HG03565 (cell line): ENCODE measurements around the gene SNX33.
"Not testable (repeated sequence)": the region's sequence is repeated elsewhere in the genome, so short reads cannot be mapped to it uniquely, and the experiment has no call there.

Experiments used
- ATAC-seq: cut with Tn5 transposase; IDR thresholded peaks from one replicate; pipeline ENCODE4 v1.9.1; 2021; ENCODE audit warnings: mild to moderate bottlenecking, moderate library complexity; ENCODE audit not compliant: unreplicated experiment

SNX33 gene

DNA sequence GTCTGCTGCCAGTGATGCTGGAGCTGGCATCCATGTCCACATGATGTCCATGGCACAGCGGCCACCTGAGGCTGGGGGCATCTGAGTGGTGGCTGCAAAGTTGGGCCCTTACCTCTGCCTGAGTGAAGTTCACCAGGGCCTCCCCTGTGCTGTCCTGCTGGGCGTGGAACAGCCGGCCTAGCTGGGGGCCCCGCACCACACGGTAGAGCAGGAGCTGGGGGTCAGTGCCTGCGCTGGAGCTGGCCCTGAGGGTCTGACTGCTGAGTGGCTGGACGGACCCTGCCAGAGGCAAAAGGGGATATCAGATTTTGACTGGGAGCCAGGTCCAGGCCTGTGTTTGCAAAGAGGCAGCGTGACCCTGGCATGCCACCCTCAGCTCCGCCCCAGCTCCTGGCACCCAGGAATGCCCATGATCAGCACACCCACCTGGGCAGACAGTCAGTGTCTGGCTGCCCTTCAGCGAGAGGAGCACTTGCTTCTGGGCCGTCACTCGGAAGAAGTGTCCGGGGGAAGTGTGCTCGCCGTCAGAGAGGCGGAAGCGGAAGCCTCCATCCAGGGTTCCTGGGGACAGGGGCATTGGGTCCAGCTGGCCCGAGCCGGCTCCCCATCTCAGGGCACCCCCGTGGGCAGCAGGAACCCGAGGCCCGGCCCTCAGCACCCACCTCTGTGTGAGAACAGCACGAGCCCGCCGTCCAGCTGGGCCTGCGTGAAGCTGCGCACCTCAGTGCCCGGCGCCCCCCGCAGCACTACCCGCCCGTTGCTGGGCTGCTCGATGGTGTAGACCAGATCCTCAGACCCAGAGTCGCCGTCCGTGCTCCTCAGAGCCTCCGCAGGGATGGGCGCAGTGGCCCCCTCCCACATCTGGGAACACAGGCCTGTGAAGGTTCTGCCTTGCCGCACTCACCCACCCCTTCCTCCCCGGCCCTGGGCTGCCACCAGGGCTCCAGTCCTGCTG is 34.7 kb downstream of the SNX33 start:
- no peak for ATAC-seq

DNA sequence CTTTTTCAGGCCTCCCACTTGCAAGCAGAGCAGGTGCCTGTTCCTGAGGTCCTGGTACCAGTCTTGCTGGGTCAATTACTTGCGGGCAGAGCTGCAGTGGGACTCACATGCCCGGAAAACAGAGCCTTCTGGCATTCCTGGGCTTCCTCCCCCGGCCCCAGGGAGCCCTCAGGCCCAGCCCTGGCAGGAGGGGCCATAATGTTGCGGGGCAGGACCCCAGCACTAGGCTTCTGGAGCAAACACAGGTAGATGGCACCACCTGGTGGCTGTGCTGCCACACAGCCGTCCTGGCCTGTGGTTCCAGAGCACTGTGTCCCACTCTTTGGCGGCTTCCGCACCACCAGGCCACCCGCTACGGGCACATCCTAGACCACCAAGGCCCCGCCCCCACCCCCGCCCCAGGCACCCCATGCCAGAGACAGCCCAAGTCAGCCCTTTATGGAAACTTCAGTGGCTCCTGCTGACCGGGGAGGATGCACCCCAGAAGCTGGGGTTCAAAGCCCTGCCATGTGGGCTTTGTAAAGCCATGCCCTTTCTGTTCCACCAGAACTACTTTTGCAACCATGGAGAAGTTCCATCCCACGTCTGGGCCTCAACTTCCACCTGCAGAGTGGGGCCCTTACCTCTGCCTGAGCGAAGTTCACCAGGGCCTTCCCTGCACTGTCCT is 36.1 kb downstream of the SNX33 start:
- not testable (repeated sequence) for ATAC-seq

DNA sequence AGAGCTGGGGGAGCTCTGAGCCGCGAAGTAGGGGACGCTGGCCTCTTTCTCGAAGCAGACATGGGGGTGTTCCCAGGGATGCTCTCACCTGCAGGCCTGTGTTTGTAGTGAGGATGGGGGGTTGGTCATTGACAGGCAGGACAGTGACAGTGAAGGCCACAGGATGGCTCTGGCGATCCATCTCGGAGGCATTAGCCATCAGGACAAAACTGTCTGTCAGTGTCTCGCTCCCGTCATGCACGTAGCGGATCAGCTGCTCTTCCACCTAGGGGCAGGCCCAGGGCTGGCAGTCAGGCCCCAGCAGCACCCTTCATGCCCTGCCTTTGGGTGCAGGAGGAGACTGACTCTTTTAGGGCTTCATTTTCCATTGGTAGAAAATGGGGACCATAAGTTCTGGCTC is 36.9 kb downstream of the SNX33 start:
- no peak for ATAC-seq

DNA sequence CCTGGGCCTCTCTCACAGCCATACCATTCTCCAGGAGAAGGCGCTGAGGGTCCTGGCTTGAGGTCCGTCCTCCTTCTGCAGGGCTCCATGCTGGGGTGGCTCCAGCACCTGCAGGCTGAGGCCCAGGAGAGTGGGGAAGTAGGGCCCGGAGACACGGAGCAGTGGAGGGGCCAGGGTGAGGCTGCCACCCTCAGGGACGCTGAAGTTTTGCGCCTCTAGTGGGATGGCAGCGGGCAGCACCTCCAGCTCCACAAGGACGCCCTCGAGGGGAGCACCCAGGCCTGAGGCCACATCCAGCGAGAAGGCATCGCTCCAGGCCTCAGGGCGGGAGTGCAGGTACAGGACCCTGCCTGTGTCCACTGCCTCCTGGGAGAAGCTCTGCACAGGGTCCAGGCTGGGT is 37.5 kb downstream of the SNX33 start:
- ATAC-seq = no peak

DNA sequence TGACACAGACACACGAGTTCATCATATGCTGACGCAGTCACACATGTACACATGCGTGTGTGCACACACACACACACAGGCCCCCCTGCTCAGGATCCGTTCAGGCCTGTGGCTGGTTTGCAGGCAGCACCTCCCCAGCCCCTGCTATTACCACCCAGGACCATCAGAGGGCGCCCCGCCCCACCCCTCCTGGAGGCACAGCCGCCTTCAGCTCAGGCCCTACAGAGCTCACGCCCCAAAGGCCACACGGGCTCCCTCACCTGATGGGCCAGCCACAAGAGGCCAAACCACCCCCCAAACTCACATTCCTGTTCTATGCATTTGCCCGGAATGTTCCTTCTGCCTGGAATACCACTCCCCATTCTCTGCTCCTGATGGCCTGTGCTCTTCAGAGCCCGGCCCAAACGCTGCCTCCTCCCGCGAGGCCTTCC is 38.5 kb downstream of the SNX33 start:
- not testable (repeated sequence) for ATAC-seq

DNA sequence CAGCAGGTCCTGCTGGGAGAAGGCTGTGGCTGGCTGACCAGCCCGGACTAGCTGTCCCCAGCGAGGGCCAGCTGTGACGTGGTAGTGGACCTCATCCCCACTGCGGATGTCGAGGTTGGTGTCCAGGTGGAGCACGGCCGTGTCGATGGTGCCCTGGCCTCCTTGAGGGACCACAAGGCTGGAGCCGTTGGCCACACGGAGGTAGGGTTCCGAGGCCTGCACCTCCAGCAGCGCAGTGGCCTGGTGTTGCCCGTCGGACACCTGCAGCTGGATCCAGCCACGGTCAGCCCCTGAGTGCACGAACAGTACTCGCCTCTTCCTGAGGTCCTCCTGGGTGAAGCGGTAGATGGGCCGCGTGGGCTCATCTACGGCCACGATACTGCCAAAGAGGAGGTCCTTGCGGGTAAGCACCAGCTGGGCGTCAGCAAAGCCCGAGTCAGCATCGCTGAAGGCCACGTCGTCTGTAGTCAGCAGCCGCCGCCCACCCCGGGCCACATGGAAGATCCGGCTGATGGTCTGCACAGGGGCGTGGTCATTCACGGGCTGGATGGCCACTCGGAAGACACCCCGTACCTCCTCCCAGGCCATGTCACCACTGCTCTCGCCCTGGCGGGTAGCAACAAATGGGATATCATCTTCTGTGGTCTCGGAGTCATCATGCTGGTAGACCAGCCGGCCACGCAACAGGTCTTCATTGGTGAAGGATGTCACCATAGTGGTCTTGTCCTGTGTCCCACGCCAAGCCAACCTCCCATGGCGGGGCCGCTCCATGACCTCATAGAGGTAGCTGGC is 40.0 kb downstream of the SNX33 start:
- ATAC-seq = no peak

DNA sequence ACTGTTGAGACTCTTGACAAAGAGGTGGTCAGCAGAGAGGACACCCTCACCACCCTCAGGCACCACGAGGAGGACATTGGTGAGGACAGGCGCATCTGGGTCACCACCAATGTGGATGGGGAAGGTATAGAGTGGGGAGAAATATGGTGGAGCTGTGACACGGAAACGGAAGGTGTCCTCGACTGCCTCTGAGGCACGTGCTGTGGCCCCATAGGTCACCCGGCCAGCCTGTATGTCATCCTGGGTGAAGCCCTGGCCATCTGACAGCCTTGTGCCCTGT is 40.5 kb downstream of the SNX33 start:
- ATAC-seq = no peak

DNA sequence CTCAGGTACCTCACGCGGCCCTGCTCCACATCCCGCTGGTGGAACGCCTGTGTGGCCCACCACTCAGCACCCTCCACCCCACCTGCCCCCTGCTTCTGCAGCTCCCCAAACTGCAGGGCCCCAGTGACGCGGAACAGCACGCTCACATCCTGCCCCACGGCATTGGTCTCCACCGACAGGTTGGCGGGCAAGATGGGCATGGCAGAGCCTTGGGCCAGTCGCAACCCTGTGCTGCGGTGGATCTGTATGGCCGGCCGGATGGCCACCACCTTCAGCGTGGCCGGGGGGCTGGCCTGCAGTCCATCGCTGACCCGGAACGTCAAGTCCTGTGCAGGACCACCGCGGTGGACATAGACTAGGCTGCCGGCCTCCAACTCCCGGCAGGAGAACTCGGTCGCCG is 41.1 kb downstream of the SNX33 start:
- ATAC-seq = no peak

DNA sequence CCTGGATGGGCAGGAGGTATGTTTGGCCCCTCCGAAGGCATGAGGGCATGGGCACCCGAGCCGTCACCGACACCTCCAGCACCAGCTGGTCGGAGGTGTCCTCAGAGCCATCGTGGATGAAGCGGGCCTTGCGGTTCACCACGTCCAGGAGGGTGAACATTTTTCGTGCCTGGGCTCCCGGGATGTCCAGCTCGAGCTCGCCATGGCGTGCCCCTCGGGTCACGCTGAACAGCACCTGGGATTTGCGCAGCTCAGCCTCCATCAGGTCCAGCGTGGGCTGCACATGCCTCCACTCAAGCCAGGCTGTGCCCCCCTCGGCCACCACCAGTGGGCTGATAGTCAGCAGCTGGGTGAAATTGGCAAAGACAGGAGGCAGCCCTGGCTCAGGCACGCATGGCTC is 41.7 kb downstream of the SNX33 start:
- not testable (repeated sequence) for ATAC-seq

DNA sequence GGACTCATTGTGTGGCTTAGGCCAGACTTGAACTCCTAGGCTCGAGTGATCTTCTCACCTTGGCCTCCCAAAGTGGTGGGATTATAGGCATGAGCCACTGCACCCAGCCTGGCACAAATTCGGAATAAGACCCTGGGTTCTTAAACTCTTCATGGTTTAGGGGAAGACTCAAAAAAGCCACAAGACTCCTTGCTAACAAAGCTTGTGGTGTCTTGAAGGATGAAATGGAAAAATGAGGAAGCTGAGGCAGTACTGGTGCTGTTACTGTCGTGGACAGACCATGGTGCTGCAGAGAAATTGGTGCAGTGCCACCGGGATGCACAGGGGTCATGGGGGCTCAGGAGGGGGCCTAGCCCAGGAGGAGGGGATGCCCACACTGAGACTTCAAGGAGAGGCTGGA is 44.6 kb downstream of the SNX33 start:
- not testable (repeated sequence) for ATAC-seq

DNA sequence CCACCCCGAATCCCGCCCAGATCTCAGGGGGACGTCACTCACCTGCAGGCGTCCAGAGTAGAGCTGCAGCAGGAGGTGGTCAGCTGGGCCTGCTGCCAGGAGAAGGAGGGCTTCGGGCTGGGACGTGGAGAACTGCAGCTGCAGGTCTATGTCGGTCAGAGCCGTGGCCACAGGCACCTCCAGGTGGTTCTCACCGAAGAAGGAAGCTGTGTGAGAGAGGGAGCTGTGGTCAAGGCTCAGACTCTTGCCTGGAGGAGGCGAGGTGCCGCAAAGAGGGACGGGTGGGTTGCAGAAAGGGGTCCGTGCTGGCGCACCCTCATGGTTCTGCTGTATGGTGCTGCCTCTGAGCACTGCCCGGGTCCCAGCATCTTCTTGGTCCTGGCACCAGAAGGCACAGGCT is 45.3 kb downstream of the SNX33 start:
- not testable (repeated sequence) for ATAC-seq

DNA sequence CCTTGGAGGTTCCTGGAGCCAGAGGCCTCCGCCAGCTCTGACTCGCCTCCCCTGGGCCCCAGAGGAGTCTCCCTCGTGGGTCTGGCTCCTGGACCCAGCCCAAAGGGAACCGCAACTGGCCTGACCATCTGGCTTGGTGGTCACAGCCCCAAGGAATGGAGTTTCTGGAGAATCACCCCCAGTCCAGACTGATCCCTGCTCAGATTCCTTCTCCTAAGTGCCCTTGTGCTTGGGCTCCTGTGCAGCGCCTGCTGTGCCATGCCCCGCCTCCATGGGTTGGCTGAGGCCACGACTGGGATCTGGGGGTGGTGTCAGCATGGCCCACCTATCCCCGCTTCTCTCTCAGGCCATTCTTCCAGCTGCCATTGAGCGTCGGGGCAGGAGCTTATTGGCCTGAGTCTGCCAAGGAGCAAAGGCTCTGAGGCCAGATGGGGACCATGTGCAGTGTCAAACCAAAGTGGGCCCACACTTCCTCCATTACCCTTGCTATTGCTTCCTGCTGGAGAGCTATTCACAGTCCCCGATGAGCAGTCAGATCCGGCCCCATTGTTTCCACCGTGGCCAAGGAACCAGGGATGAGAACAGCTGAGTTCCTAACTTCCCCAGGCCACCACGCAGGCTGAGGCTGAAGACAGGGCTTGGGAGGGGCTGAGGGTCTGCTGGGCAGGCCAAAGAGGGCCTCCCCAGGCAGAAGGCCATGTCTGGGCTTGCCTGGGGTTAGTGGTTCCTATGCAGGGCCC is 46.0 kb downstream of the SNX33 start:
- ATAC-seq = no peak

DNA sequence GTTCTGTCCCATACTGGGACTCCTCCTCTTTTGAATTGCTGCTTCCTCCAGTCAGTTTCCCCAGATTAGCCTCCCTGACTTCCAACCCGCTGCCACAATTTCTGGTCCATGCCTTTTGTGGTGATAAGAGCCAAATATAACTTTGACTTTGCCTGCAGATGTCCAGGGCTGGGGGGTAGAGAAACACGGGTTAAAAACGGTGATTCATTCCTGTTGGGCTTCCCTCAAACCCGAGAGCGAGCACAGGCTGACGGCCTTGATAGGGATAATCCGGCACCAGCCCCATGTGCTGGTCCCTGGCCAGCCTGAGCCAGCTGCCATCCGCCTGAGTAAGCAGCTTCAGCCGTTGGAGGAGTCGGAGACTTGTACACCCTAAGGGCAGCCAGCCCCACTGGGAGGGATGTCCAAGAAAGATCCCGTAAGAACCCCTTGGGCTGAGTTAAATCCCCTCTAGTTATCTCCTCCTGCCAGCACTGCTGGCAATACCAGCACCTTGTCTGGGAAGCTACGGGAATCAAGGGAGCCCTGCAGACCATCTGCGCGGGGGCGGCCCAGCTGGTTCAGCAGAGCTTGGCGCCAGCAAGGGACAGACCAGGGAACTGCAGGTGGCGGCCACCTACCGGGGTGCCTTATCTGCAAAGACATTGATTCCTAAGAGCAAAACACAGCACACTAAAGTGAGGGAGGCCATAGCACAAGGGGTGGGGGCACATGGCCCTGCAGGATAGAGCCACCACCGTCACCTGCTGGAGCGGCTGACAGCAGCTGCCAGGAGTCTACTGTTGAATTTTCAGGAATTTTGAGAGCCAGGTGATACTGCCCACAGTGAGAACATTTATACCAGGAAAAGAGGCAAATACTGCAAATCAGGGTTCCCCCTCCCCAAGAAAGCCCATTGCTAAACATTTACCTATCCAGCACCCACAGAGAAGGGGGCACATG is 46.8 kb downstream of the SNX33 start:
- no peak for ATAC-seq

DNA sequence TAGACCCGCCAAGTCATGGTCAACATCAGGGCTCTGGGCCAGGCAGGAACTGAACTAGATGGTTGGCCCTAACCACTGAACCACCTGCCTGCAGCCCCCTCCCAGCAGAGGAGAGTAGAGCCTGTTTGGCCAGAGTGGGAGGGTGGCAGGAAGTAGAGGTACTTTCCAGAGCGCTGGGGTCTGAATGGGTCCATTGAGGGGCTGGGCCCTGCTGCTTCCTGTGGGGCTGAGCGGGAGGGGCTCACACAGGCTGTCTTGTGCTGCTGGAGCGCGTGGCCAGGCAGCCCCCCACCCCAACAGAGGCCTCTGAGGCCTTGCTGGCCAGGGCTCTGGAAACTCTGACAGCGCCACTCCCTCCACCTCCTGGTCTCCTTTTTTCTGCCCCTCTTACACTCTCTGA is 47.5 kb downstream of the SNX33 start:
- no peak for ATAC-seq

DNA sequence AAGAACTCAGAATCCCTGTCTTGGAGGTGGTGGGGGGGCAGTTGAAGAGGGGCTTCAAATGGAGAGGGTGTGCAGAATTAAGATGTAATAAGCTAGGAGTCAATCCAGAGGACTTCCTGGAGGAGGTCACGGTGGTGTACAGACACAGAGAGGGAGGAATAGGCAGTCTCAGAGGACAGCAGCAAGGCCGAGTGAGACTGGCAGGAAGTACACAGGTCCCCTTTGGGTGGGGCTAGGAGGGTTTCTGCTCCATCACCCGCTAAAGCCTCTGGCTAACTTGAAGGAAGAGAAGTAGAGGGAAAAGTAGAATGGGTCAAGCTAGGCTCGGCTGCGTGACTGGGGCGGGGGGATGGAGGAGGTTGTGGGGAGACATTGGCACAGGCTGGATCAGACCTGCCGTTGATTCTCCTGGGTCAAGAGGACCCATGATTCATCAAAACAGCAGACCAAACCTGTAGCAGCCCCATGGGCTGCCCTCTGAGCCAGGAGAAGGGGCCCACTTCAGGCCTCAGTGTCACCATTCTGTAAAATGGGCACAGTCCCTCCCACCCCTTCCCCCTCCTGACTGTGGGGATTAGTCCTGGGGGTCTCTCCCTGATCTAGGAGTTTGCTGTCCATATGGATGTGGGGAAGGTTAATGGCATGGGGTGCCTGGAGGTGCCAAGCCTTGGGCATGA is 48.1 kb downstream of the SNX33 start:
- no peak for ATAC-seq

DNA sequence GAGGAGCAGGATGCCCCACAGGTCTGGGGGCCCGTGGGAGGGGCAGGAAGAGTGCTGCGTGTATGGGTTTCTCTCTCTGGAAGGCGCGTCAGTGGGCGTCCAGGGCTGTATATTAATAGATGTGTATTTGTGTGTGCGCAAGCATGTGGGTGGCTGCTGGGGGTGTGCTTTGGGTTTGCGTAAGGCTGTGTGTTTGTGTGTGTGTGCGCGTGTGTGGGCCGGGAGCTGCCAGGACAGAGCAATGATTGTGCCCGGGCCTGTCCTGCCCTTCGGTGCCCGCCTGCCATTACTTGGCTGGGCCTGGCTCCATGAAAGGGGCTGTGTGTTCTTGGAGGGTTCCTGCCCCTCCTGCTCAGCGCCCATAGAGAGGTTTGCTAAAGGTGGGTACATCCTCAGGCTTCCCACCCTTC is 48.6 kb downstream of the SNX33 start:
- ATAC-seq = no peak

DNA sequence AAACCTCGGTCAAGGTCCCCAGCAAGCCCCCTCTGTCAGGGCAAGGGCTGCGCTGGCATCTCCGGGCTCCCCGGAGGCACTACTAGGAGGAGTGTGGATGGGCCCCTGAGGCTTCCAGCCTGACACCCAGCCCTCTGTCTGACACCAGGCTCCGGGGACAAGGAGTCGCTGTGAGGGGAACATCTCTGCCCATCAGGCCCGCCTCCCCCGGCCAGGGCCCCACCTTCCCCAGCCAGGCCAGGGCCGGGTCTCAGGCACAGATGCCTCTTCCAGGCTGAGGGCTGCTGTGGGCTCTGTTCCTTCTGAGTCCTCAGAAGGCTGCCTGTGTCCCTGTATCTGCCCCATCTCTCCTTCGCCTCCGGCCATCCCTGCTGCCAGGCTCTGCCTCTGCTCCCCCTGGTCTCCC is 49.1 kb downstream of the SNX33 start:
- ATAC-seq = no peak

DNA sequence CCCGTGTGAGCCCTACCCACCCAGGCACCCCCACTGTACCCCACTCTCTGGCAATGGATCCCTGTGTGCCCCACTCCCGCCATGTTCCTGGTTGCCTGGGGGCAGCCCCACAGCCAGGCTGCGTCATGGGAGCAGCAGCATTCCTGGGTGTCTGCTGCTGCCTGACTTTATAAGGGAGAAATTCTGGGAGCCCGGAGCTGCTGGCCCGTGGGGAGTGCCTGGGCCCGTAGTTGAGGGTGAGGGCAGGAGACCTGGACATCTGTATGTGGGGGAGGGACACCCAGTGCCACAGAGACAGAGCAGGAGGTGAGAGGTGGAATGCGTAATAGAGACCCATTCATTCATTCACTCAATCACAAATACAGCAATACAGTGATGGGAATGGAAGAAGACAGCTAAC is 49.8 kb downstream of the SNX33 start:
- ATAC-seq = no peak
